Measurements from ENCODE around the gene AP1S1.

AP1S1 gene

GRCh38 chr7:101159696-101160674 is 5.7 kb downstream of the AP1S1 start:
- no peak for DNase-seq (ENCODE audit: low read depth in 2 of 2)

DNA sequence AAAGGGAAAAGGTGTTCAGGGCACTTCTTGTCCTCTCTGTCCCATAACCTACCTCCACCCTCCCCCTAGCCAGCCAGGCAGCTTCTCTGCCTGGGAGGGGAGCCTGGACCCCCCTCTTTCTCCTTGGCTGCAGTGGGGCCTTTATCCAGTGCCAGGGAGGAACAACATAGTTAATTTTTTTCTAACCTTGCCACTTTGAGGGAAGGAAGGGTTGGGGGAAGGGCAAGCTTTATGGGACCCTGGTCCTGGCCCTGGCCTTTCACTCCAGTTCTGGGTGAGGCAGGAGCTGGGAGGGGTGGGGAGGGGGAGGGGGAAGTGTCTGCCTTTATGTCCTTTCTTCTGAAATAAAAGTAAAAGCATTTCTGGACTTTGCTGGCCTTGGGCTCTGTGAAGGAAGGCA is 6.6 kb downstream of the AP1S1 start:
- no peak for DNase-seq (ENCODE audit: low read depth in 2 of 2)

GRCh38 chr7:101161692-101162471 is 7.6 kb downstream of the AP1S1 start:
- DNase-seq (ENCODE audit: low read depth in 2 of 2): no peak

GRCh38 chr7:101162551-101163278 is 8.4 kb downstream of the AP1S1 start:
- DNase-seq (ENCODE audit: low read depth in 2 of 2): no peak

GRCh38 chr7:101163279-101164070 is 9.2 kb downstream of the AP1S1 start:
- no peak for DNase-seq (ENCODE audit: low read depth in 2 of 2)

- no peak for DNase-seq (ENCODE audit: low read depth in 2 of 2)
Measured at GRCh38 chr7:101164071-101164840, 10.0 kb downstream of the AP1S1 start.

- DNase-seq (ENCODE audit: low read depth in 2 of 2): peak; percentile 86 to 89
Measured at GRCh38 chr7:101165075-101165957, 11.0 kb downstream of the AP1S1 start, which contains the start of gene VGF. VGF (minus strand) TSS chr7:101165569; CDS start chr7:101164843, 726 bp downstream.

- no peak for DNase-seq (ENCODE audit: low read depth in 2 of 2)
Measured at GRCh38 chr7:101165958-101166647, 11.8 kb downstream of the AP1S1 start.

GRCh38 chr7:101166648-101166908 is 12.3 kb downstream of the AP1S1 start:
- no peak for DNase-seq (ENCODE audit: low read depth in 2 of 2)

- no peak for DNase-seq (ENCODE audit: low read depth in 2 of 2)
Measured at GRCh38 chr7:101166909-101167644, 12.8 kb downstream of the AP1S1 start.

DNA sequence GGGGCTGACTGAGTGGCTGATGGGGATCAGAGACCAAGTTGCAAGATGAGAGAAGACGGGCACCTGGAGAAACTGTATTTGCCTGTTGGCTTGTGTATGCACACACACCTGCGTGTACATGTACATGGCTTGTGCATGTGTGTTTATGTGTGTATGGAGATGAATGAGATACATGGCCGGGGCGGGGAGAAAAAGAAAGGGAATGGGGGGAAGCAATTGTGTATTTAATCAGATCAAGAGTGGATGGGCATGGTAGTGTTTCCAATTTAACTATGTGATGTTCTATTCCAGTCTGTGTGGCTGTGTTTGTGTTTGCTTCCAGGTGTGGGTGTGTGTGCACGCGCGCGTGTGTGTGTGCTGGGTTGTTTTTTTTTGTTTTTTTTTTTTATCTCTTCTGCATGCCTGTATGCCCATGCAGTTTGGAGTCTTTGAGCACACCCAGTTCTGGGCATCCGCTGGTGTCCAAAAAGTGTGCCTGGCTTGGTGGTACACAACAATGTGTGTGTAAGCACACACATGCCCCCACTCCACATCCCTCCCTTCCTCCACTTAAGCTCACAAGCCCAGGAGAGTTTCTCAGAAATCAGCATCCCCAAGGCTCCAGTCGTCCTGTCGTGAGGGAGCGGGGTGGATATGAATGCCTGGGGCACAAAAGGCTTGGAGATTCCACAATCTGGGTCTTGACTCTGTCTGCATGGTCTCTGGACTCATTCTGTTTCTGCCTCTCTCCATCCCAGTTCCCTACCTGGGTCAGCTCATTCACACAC is 13.6 kb downstream of the AP1S1 start:
- no peak for DNase-seq (ENCODE audit: low read depth in 2 of 2)

GRCh38 chr7:101168412-101169049 is 14.3 kb downstream of the AP1S1 start:
- no peak for DNase-seq (ENCODE audit: low read depth in 2 of 2)

DNA sequence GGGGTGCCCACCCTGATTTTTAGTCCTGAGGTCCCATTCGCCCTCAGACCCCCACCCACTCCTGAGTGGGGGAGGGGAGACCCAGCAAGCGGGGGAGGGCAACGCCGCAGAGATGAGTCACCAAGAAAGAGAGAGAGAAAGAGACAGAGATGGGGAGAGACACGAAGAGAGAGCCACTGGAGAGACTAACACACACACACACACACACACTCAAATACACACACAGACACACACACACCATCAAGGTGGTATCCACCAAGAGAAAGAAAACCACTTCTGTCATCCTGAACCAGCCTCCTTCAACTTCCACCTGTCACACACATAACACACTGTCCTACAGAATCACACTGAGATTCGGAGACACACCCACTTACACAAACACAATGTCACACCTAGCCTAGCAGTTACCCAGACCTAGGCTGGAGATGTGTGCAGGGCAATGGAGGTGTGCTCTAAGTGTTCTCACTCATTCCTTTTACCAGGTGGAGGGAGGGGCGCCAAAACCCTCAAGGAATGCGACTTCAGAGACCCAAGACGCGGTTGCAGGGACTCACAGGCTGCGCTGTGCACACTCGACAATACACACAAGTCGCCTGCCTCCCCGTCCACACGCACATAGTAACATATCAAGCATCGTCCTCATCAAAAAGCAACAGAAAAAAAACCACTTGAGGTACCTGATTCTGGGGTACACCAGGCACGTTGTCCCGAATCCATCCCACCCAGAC is 15.0 kb downstream of the AP1S1 start:
- no peak for DNase-seq (ENCODE audit: low read depth in 2 of 2)

DNA sequence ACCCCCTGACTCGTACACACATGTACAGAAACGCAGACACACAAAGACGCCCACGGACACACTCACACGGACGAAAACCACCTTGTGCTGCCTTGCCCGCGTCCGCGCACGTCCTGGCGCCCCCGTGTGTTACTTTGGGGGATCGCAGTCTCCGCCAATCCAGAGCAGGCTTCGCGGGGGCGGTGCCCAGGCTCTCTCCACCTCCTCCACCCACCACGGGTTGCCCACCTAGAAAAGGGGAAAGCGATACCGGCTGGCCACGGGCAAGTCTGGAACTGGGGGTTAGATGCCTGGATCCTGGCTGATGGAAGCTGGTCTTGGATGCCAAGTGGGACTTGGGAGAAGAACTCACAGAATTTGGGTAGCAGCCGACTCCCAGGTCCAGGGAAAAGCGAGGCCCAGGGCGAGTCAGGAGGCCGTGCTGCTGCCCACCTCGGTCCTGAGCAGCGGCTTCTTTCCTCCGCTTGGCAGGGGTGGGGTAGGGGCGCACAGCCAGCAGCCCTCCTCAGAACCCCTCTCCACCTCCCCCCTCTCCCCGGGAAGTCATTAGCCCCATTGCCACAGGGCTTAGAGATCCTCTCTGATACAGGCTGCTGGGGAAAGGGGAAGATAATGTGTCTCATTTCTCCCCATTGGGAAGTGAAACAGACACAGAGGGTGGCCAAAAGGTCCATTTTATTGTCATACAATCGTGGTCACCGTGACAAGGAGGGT is 15.7 kb downstream of the AP1S1 start:
- peak; percentile 68 to 76 for DNase-seq (ENCODE audit: low read depth in 2 of 2)

GRCh38 chr7:101170617-101171441 is 16.6 kb downstream of the AP1S1 start:
- no peak for DNase-seq (ENCODE audit: low read depth in 2 of 2)
